Measurements from ENCODE around the gene HBEGF.

Gene HBEGF

DNA sequence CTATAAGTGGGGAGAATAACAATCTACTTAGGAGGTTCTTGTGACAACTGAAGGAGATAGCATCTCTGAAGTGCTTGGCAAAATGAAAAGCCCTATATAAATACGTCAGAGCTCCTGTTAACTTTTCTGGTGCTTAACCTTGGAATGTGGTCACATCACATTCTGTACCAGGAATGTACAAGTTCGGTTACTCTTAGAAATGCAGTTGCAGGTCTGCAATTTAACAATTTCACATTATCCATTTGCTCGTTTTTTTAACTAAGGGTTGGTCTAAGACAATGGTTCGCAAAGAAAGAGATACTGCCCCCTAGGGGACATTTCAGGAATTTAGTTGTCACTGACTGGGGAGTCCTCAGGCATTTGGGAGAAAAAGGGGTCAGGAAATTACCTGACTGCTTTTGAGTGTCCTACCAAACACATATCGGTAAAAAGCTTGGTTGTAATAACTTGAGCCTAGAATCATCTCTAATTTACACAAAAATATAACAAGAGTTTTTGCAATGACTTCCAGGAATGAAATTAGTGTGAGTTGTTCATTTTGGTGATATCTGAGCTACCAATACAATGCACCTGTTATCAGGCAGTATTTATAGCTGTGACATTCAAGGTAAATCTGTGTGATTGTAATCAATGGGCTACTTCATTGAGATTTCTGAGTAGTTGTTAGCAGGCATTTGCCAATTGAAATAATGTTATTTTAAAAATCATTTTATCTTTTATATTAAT, 5.4 kb upstream of the HBEGF start:
- TF ChIP-seq EZH2 (IDR thresholded peaks at IDR 0.05; ENCODE audit: borderline replicate concordance, low read depth, low read length, severe bottlenecking) (no peak), CTCF (IDR thresholded peaks at IDR 0.05; ENCODE audit: borderline replicate concordance, extremely low read depth, low read length, poor library complexity, severe bottlenecking) (peak; percentile 91)
- Histone ChIP-seq H3K79me2 (ENCODE audit: insufficient read depth, low read length) (no peaks in the 10 kb centered on the region), H3K27me3 (ENCODE audit: insufficient read depth, low read length, poor library complexity) (peaks cover 13% of the 10 kb centered on the region), H3K9ac (ENCODE audit: low read depth, low read length) (no peak overlapping the region), H3K4me3 (ENCODE audit: low read depth in 1 of 2, low read length in 2 of 2) (no peak overlapping the region), H3K36me3 (ENCODE audit: insufficient read depth, low read length) (no peaks in the 10 kb centered on the region), H3K9me3 (ENCODE audit: insufficient read depth, low read length, severe bottlenecking) (no peaks in the 10 kb centered on the region), H3K27ac (ENCODE audit: low read length) (no peak overlapping the region), H2AFZ (ENCODE audit: low read depth, low read length) (0 out of 2 replicates have a peak overlapping the region, but pooled peaks have one; percentile 33), H3K4me2 (ENCODE audit: insufficient read depth, low read length) (peak overlapping the region; percentile 50), H4K20me1 (ENCODE audit: insufficient read depth, low read length) (no peaks in the 10 kb centered on the region), H3K4me1 (ENCODE audit: insufficient read depth, low read length) (peaks cover 9% of the 10 kb centered on the region)
- ATAC-seq (ENCODE audit: insufficient read depth, low read depth) (peak; percentile 87), DNase-seq (peak; percentile 70)

- Histone ChIP-seq H3K9ac (ENCODE audit: low read depth, low read length) (no peak overlapping the region), H3K27ac (ENCODE audit: low read length) (no peak overlapping the region), H3K36me3 (ENCODE audit: insufficient read depth, low read length) (no peaks in the 10 kb centered on the region), H2AFZ (ENCODE audit: low read depth, low read length) (no peak overlapping the region), H3K9me3 (ENCODE audit: insufficient read depth, low read length, severe bottlenecking) (no peaks in the 10 kb centered on the region), H3K4me3 (ENCODE audit: low read depth in 1 of 2, low read length in 2 of 2) (no peak overlapping the region), H3K4me2 (ENCODE audit: insufficient read depth, low read length) (no peak overlapping the region), H3K79me2 (ENCODE audit: insufficient read depth, low read length) (no peaks in the 10 kb centered on the region), H3K4me1 (ENCODE audit: insufficient read depth, low read length) (peaks cover 22% of the 10 kb centered on the region), H3K27me3 (ENCODE audit: insufficient read depth, low read length, poor library complexity) (peaks cover 33% of the 10 kb centered on the region), H4K20me1 (ENCODE audit: insufficient read depth, low read length) (0 out of 2 replicates have a peak, but pooled peaks cover 3% of the 10 kb centered on the region)
- DNase-seq: no peak
- no peak for ATAC-seq (ENCODE audit: insufficient read depth, low read depth)
- TF ChIP-seq EZH2 (IDR thresholded peaks at IDR 0.05; ENCODE audit: borderline replicate concordance, low read depth, low read length, severe bottlenecking) (no peak), CTCF (IDR thresholded peaks at IDR 0.05; ENCODE audit: borderline replicate concordance, extremely low read depth, low read length, poor library complexity, severe bottlenecking) (no peak)
Measured at GRCh38 chr5:140349244-140349643, 2.8 kb upstream of the HBEGF start.

DNA sequence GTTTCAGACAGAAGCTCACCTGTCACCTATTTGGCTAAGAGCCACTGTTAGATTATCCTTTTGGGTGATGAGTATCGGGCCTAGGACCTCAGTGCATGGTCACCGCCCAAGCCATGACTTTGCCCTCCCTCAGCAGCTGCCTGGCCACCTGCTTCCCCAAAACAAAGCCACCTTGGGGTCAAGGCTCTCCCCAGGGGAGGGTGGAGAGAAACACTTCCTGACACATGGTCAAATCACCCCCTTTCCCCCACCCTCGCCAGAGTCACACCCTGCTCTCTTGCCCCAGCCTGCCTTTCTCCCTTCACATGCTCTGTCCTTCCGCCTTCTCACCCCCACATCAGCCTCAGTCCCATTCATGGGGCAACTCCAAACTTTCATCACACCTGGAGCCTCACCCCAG, 1.7 kb upstream of the HBEGF start:
- H3K79me2 ChIP-seq (ENCODE audit: insufficient read depth, low read length): no peaks in the 10 kb centered on the region
- H3K9me3 ChIP-seq (ENCODE audit: insufficient read depth, low read length, severe bottlenecking): no peaks in the 10 kb centered on the region
- H3K4me3 ChIP-seq (ENCODE audit: low read depth in 1 of 2, low read length in 2 of 2): no peak overlapping the region
- H4K20me1 ChIP-seq (ENCODE audit: insufficient read depth, low read length): 0 out of 2 replicates have a peak, but pooled peaks cover 3% of the 10 kb centered on the region
- peaks cover 27% of the 10 kb centered on the region for H3K4me1 ChIP-seq (ENCODE audit: insufficient read depth, low read length)
- TF ChIP-seq CTCF (IDR thresholded peaks at IDR 0.05; ENCODE audit: borderline replicate concordance, extremely low read depth, low read length, poor library complexity, severe bottlenecking) (no peak), EZH2 (IDR thresholded peaks at IDR 0.05; ENCODE audit: borderline replicate concordance, low read depth, low read length, severe bottlenecking) (no peak)
- no peak overlapping the region for H3K27ac ChIP-seq (ENCODE audit: low read length)
- no peak overlapping the region for H3K9ac ChIP-seq (ENCODE audit: low read depth, low read length)
- peaks cover 33% of the 10 kb centered on the region for H3K27me3 ChIP-seq (ENCODE audit: insufficient read depth, low read length, poor library complexity)
- H3K4me2 ChIP-seq (ENCODE audit: insufficient read depth, low read length): no peak overlapping the region
- H2AFZ ChIP-seq (ENCODE audit: low read depth, low read length): no peak overlapping the region
- no peaks in the 10 kb centered on the region for H3K36me3 ChIP-seq (ENCODE audit: insufficient read depth, low read length)
- DNase-seq (no peak), ATAC-seq (ENCODE audit: insufficient read depth, low read depth) (no peak)

Measured in DND-41 (cell line).